A673 (cell line): ENCODE results near the gene HOXA4. TPM values are rescaled to one million over a fixed set of nuclear protein-coding genes. Genes with fewer than 3 reads are reported as not detected.

ENCODE experiments used
- BruUV-seq: library from RNA; stranded (reverse); fragments of 400-500 nt; replicated peaks from 2 replicates; lab custom pipeline; 2021; lab: Mats Ljungman, UMichigan
- CTCF ChIA-PET: fragments of 300-600 bp; sonication (Branson Sonifier 250); formaldehyde crosslinking; loops from one replicate; lab custom pipeline; 2022; ENCODE audit warnings: antibody characterized with exemption; lab: Charles Lee
- POLR2A ChIA-PET: fragments of 300-600 bp; sonication (Branson Sonifier 250); formaldehyde crosslinking; loops from one replicate; lab custom pipeline; 2022; ENCODE audit warnings: antibody characterized with exemption; ENCODE audit not compliant: low non-redundant PET; lab: Charles Lee
- DNase-seq: peaks from one replicate; pipeline ENCODE4 v3.0.0-alpha.2; 2015; ENCODE audit warnings: low spot score
- H3K27ac ChIP-seq: fragments of 200-600 bp; sonication (generic); 2 replicates; pipeline ENCODE4 v1.5.1; 2016; ENCODE audit warnings: mixed run types, low read depth, mild to moderate bottlenecking, mixed read lengths, antibody characterized with exemption, low read length; ENCODE audit not compliant: poor library complexity, severe bottlenecking
- H3K27me3 ChIP-seq: fragments of 200-600 bp; sonication (generic); replicated peaks from 2 replicates; pipeline ENCODE4 v1.6.1; 2017; ENCODE audit warnings: mixed run types, low read depth, mild to moderate bottlenecking, mixed read lengths, antibody characterized with exemption, low read length; ENCODE audit not compliant: insufficient read depth, poor library complexity
- H3K36me3 ChIP-seq: fragments of 200-600 bp; sonication (generic); 2 replicates; pipeline ENCODE4 v1.6.1; 2016; ENCODE audit warnings: mixed run types, mild to moderate bottlenecking, mixed read lengths, antibody characterized with exemption, low read length; ENCODE audit not compliant: insufficient read depth, poor library complexity, severe bottlenecking
- H3K4me1 ChIP-seq: fragments of 200-600 bp; sonication (generic); 2 replicates; pipeline ENCODE4 v1.6.1; 2017; ENCODE audit warnings: mixed run types, mild to moderate bottlenecking, mixed read lengths, antibody characterized with exemption, low read length; ENCODE audit not compliant: insufficient read depth, poor library complexity, severe bottlenecking
- H3K4me3 ChIP-seq: fragments of 200-600 bp; sonication (generic); 2 replicates; pipeline ENCODE4 v1.5.1; 2016; ENCODE audit warnings: low read depth, mixed run types, mild to moderate bottlenecking, mixed read lengths, low read length; ENCODE audit not compliant: poor library complexity, severe bottlenecking
- H3K9me3 ChIP-seq: fragments of 200-600 bp; sonication (generic); 2 replicates; pipeline ENCODE4 v1.6.1; 2016; ENCODE audit warnings: mixed run types, low read depth, mild to moderate bottlenecking, mixed read lengths, antibody characterized with exemption, low read length; ENCODE audit not compliant: poor library complexity, severe bottlenecking
- EZH2 ChIP-seq: fragments of 200-600 bp; sonication (generic); IDR thresholded peaks from 2 replicates; pipeline ENCODE4 v1.6.1; 2017; ENCODE audit warnings: borderline replicate concordance, low read depth, mild to moderate bottlenecking, mixed read lengths, antibody characterized with exemption, low read length; ENCODE audit not compliant: poor library complexity, severe bottlenecking
- intact Hi-C: fragments of 100-400 bp; cut with micrococcal nuclease; formaldehyde crosslinking; loops from one replicate; pipeline ENCODE4 v1.10.0; 2022; ENCODE audit not compliant: unreplicated experiment
- microRNA-seq: library from miRNA; unstranded; fragments of <30 nt; microRNA quantifications from one replicate; pipeline ENCODE4 v1.2.0, GENCODE V29; 2021
- total RNA-seq: library from RNA; stranded (reverse); gene quantifications from 2 replicates; pipeline ENCODE4 v1.2.3, GENCODE V29; 2021
- TF ChIP-seq, protein P1 (sequence below): fragments of 300-800, 200-600 bp; sonication (generic); conservative IDR thresholded peaks from 2 replicates; pipeline ENCODE4 v1.5.1; 2017; ENCODE audit warnings: low read depth, mild to moderate bottlenecking, antibody characterized with exemption, low read length, moderate library complexity, mixed read lengths

Gene HOXA4
- total RNA-seq, 1 experiment from 2014 or later, result not detected

DNA sequence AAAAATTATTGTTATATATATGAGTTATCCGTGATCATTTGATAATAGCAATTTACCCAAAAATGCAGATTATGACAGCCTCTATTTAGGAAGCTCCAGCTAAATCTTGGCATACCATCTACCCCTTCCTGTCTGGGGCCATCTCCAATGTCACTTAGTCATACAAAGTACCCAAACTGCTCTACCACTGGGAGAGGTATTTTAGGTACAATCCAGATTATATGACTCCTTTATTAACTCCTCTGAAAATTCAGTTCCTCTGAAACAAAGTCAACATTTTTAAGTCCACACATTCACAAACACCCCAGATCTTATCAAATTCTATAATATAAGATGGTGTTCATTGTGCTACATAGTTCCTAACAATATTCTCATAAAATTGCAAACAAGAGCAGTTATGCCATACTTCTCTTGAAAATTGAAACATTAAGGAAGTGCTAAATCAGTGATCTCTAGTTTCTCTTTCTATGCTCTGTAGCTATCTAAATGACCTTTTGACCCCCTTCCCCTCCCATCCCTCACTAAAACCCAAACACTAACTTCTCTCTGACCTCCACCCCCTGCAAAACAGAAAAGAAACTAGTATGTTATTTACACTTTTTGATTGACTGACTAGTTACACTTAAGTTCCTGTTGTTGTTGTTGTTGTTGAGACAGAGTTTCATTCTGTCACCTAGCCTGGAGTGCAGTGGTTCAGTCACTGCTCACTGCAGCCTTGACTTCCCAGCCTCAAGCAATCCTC, 51.2 kb downstream of the HOXA4 start:
- ChIA-PET POLR2A (no interaction called here), CTCF (no interaction called here)
- intact Hi-C loops, result no loop called here
- Histone ChIP-seq H3K9me3 (no peaks in the 10 kb centered on the region), H3K4me3 (no peak overlapping the region), H3K36me3 (no peaks in the 10 kb centered on the region), H3K27ac (no peak overlapping the region), H3K27me3 (peaks cover 35% of the 10 kb centered on the region), H3K4me1 (no peaks in the 10 kb centered on the region)
- DNase-seq, result no peak
- BruUV-seq, result no TSS peak
- TF ChIP-seq EZH2, result no peak
- TF ChIP-seq, protein P1, sequence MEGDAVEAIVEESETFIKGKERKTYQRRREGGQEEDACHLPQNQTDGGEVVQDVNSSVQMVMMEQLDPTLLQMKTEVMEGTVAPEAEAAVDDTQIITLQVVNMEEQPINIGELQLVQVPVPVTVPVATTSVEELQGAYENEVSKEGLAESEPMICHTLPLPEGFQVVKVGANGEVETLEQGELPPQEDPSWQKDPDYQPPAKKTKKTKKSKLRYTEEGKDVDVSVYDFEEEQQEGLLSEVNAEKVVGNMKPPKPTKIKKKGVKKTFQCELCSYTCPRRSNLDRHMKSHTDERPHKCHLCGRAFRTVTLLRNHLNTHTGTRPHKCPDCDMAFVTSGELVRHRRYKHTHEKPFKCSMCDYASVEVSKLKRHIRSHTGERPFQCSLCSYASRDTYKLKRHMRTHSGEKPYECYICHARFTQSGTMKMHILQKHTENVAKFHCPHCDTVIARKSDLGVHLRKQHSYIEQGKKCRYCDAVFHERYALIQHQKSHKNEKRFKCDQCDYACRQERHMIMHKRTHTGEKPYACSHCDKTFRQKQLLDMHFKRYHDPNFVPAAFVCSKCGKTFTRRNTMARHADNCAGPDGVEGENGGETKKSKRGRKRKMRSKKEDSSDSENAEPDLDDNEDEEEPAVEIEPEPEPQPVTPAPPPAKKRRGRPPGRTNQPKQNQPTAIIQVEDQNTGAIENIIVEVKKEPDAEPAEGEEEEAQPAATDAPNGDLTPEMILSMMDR, result no peak

- intact Hi-C loops, result no loop called here
- ChIA-PET CTCF (no interaction called here), POLR2A (no interaction called here)
- Histone ChIP-seq H3K4me1 (no peaks in the 10 kb centered on the region), H3K9me3 (no peaks in the 10 kb centered on the region), H3K27me3 (peaks cover 29% of the 10 kb centered on the region), H3K36me3 (no peaks in the 10 kb centered on the region), H3K4me3 (no peak overlapping the region), H3K27ac (no peak overlapping the region)
- no TSS peak for BruUV-seq
- TF ChIP-seq, protein P1, result no peak
- no peak for TF ChIP-seq EZH2
- DNase-seq, result no peak
Measured at GRCh38 chr7:27078616-27079233, 51.8 kb downstream of the HOXA4 start.

Small RNA genes lying within 50 kb of the gene (microRNA-seq; reads per million reads assigned to microRNA genes)
- 26.7 reads per million, percentile 47 among the genes with 10 or more reads in this experiment for gene MIR196B

Other genes starting within 250 kb of the HOXA4 start
- gene HOXA1, start 34.8 kb downstream of the HOXA4 start, total RNA-seq, result not detected in 2 replicates
- gene HOXA2, start 28.1 kb downstream of the HOXA4 start, total RNA-seq, result not detected in 2 replicates
- not detected in 2 replicates for gene HOXA5, start 12.9 kb upstream of the HOXA4 start, total RNA-seq
- gene HOXA6, start 17.0 kb upstream of the HOXA4 start, total RNA-seq, result not detected in 2 replicates
- gene HOXA3, start 21.8 kb upstream of the HOXA4 start, total RNA-seq, result not detected in 2 replicates
- gene HOXA7, start 25.9 kb upstream of the HOXA4 start, total RNA-seq, result 0.56 and 1.5 TPM in 2 replicates
- not detected in 2 replicates for gene HOXA9, start 34.8 kb upstream of the HOXA4 start, total RNA-seq
- not detected in 2 replicates for gene HOXA10, start 43.6 kb upstream of the HOXA4 start, total RNA-seq
- gene HOXA11, start 54.5 kb upstream of the HOXA4 start, total RNA-seq, result not detected in 2 replicates
- not detected in 2 replicates for gene HOXA13, start 69.3 kb upstream of the HOXA4 start, total RNA-seq
- not detected in 2 replicates for gene EVX1, start 112.0 kb upstream of the HOXA4 start, total RNA-seq